Esophagus (tissue), 2 donors: ENCODE results near the gene STARD13. TPM values are rescaled to one million over a fixed set of nuclear protein-coding genes. Genes with fewer than 3 reads are reported as not detected.

Experiments
- H3K27ac ChIP-seq, 2 donors: one replicate each; pipeline ENCODE4 v1.5.1; 2013; ENCODE audit warnings: low read depth in 2 of 2, mild to moderate bottlenecking in 2 of 2, inconsistent platforms in 1 of 2, low read length in 1 of 2, moderate library complexity in 1 of 2
- H3K27me3 ChIP-seq, 2 donors: one replicate each; pipeline ENCODE4 v1.6.1; 2013; ENCODE audit warnings: low read length in 2 of 2, control low read depth in 1 of 2, mild to moderate bottlenecking in 1 of 2; ENCODE audit not compliant: insufficient read depth in 2 of 2, control insufficient read depth in 1 of 2
- H3K36me3 ChIP-seq, 2 donors: one replicate each; pipeline ENCODE4 v1.6.1; 2013; ENCODE audit warnings: low read length in 1 of 2; ENCODE audit not compliant: control insufficient read depth in 2 of 2, insufficient read depth in 2 of 2
- H3K4me1 ChIP-seq, 2 donors: one replicate each; pipeline ENCODE4 v1.6.1; 2013; ENCODE audit warnings: low read length in 1 of 2; ENCODE audit not compliant: control insufficient read depth in 2 of 2, insufficient read depth in 2 of 2
- H3K4me3 ChIP-seq, 2 donors: one replicate each; pipeline ENCODE4 v1.5.1; 2013; ENCODE audit warnings: low read length in 2 of 2, mild to moderate bottlenecking in 2 of 2, low read depth in 1 of 2, moderate library complexity in 1 of 2
- H3K9me3 ChIP-seq, 2 donors: one replicate each; pipeline ENCODE4 v1.6.1; 2013; ENCODE audit warnings: mild to moderate bottlenecking in 2 of 2, low read depth in 1 of 2, low read length in 1 of 2, moderate library complexity in 1 of 2; ENCODE audit not compliant: control insufficient read depth in 2 of 2, insufficient read depth in 1 of 2
- WGBS, 2 donors: extraction: QIAGEN DNeasy Blood & Tissue Kit; methylation state at CpG; one replicate each; pipeline ENCODE4 v1.1.7; 2013; 5-methylcytosine and 5-hydroxymethylcytosine counted together
- polyA plus RNA-seq, 2 donors: library from polyadenylated mRNA; stranded (reverse); fragments of 200-250 nt; gene quantifications; one replicate each; pipeline ENCODE4 v1.2.3, GENCODE V29; 2013
- donor health status: healthy with polysubstance abuse.
- donor health status: Bipolar disorder and iron deficiency.

The STARD13 gene
- polyA plus RNA-seq, 2 donors = 1.6 to 3.0 TPM

DNA sequence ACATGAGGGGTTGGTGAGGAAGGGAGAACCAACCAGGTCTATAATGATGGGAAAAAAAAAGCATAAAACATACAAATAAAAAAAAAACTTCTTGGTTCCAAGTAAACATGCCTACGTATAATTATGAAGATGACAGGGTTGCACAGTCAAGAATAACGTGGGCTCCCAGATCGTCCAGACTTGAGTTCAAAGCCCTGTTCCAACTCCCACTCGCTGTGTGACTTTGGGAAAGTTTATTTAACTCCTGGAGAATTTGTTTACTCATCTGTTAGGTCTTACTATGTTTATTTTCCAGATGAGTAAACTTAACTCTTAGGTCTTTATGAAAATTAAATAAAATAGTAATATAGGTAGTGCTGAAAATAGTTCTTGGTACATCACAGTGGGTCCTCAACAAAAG lies 13.8 kb downstream of the STARD13 start:
- no peak overlapping the region for H3K4me3 ChIP-seq
- H3K4me1 ChIP-seq = no peaks in the 10 kb centered on the region
- H3K36me3 ChIP-seq = no peaks in the 10 kb centered on the region
- no peaks in the 10 kb centered on the region for H3K9me3 ChIP-seq
- peak overlapping the region; percentile 3 to 26 for H3K27ac ChIP-seq
- H3K27me3 ChIP-seq = no peaks in the 10 kb centered on the region
- whole genome bisulfite sequencing, 2 donors = 73% methylated on average over 4 of the region's 4 CpGs

DNA sequence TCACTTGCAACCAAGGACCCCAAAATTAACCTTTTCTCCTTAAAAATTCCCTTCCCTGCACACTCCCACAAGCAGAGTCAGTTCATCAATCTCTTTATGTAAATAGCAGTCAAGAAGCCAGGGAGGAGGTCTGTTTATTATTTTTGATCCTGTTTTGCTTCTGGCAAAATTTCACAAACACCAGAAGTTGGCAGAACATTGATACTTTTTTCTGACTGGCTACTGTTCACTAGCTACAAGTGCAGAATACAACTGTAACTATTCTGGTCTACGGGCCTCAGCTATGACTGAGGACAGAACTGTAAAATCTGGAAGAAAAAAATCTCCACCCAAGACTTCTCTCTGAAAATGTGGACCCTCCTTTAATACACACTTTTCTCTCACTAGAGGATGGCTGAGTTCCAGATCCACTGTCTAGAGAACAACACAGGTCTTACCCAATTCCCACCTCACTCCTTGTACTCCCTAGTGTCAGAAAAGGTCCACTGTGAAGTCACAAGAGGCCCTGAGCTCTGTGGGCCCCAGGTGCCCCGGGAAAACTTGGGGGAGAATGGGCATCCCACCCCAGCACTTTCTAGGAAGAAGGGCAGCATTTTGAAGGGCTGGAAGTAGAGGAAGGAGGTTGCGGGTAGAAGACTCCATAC lies 14.5 kb downstream of the STARD13 start:
- no peaks in the 10 kb centered on the region for H3K27me3 ChIP-seq
- peaks cover 0 to 2% of the 10 kb centered on the region in 2 donors for H3K4me1 ChIP-seq
- H3K27ac ChIP-seq = peak overlapping the region; percentile 3 to 26
- no peaks in the 10 kb centered on the region for H3K36me3 ChIP-seq
- WGBS, 2 donors = 61 to 67% methylated on average over 3 of the region's 3 CpGs
- no peak overlapping the region for H3K4me3 ChIP-seq
- H3K9me3 ChIP-seq = no peaks in the 10 kb centered on the region

DNA sequence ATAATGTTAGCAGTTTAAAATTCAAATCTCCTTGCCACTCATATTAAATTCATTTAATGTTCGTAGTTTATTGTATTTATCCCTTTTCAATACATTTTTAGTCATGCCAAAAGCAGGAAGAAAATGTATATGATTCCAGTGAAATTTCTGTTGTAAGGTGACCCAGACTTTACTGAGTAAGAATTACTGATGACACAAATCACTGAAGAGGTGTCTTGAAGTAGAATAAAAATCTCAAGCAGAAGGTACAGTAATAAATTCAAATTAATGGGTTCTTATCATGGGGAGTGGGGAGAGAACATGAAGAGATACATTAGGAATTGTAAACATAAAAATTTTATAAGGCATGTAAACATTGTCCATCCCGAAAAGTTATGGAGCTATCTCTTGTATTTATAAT lies 19.9 kb downstream of the STARD13 start:
- no peaks in the 10 kb centered on the region for H3K9me3 ChIP-seq
- WGBS, 2 donors = 89 to 92% methylated on average over 2 of the region's 2 CpGs
- H3K4me1 ChIP-seq = peaks cover 2 to 6% of the 10 kb centered on the region in 2 donors
- H3K4me3 ChIP-seq = no peak overlapping the region
- no peaks in the 10 kb centered on the region for H3K36me3 ChIP-seq
- H3K27ac ChIP-seq = no peak overlapping the region
- H3K27me3 ChIP-seq = no peaks in the 10 kb centered on the region

DNA sequence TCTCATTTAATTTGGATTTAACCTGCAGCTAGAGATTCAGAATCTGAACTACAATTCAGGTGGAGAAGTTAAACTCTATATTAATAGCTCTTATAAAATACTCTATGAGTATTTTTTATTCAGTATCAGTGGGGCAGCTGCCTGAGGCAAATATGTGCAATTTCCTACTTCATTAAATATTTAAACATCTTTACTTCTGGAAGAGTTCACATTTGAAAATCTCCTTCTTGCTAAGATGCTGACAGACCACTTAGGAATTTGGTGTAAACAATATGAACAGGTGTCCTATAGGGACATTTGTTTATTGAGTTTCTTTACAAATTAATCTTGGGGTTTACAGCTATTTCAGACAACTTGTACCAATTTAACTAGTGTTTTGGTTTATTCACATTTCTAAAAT lies 20.4 kb downstream of the STARD13 start:
- Histone ChIP-seq H3K36me3 (no peaks in the 10 kb centered on the region), H3K4me3 (no peak overlapping the region), H3K9me3 (no peaks in the 10 kb centered on the region), H3K4me1 (peaks cover 2 to 6% of the 10 kb centered on the region in 2 donors), H3K27ac (no peak overlapping the region), H3K27me3 (no peaks in the 10 kb centered on the region)

DNA sequence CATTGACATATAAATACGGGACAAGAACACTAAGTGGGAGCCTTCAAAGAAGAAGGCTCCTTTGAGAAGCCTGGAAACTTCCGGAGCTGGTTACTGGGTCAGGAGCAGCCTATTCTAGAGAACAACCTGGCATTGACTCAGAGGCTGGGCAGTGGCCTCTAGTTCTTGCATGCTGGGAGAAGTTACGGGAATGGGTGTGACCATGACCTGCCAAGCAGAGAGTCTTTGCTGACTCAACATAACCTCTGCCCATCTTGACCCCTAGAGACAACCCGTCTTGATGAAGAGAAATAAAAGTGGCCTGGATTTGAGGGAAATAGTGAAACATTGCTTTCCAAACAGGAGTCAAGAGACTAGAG lies 21.0 kb downstream of the STARD13 start:
- 72 to 78% methylated on average over 4 of the region's 4 CpGs for WGBS, 2 donors
- H3K4me1 ChIP-seq = peaks cover 2 to 6% of the 10 kb centered on the region in 2 donors
- H3K9me3 ChIP-seq = no peaks in the 10 kb centered on the region
- no peak overlapping the region for H3K4me3 ChIP-seq
- no peaks in the 10 kb centered on the region for H3K36me3 ChIP-seq
- H3K27ac ChIP-seq = peak overlapping the region in 1 of 2 donors; percentile 52
- H3K27me3 ChIP-seq = no peaks in the 10 kb centered on the region

DNA sequence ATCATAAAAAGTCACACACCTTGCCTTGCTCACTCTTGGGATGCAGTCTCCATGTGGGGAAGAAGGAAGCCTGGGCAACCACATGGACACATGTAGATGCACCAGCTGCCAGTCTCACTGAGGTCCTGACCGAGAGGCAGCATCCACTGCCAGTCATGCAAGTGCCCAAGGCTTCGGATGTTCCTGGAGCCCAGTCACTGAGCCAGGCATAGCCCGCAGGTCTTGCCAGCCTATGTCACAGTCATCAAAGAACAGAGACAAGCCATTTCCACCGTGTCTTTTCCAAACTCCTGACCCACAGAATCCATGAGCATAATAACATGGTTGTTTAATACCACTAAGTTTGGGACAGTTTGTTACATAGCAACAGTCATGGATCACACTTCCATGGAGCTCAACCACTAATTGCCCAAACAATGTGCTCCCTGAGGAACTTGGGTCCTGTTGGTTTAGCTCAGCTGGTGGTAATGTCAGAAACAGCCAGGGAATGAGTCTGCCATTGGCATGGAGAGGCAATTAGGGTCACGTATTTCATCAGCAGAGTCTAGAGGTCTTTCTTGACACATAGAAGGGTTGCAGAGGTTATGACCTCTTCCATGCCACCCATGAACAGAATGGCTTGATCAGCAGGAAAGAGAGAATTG lies 21.5 kb downstream of the STARD13 start:
- H3K27me3 ChIP-seq = no peaks in the 10 kb centered on the region
- H3K36me3 ChIP-seq = no peaks in the 10 kb centered on the region
- H3K4me3 ChIP-seq = no peak overlapping the region
- peaks cover 2 to 6% of the 10 kb centered on the region in 2 donors for H3K4me1 ChIP-seq
- H3K27ac ChIP-seq = peak overlapping the region in 1 of 2 donors; percentile 52
- H3K9me3 ChIP-seq = no peaks in the 10 kb centered on the region
- whole genome bisulfite sequencing, 2 donors = 85 to 95% methylated on average over 5 of the region's 5 CpGs

DNA sequence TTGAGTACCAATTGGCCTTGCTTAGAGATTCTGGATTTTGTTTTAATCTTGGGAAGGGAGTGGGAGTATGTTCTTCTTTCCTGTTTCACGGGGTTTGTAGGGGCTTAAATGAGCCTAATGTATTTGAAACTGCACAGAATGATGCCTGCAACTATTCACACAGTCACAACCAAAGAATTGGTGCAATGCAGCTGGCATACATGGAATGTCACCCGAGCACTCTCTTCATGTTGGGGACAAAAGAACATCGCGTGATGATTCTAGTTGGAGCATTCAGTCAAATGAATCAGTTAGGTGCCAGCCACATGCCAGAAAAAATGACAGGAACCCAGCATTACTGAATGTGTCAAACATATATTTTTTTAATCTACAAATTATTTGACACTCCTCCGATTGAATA lies 22.1 kb downstream of the STARD13 start:
- 85 to 86% methylated on average over 5 of the region's 5 CpGs for WGBS, 2 donors
- H3K27ac ChIP-seq = no peak overlapping the region
- peaks cover 2 to 6% of the 10 kb centered on the region in 2 donors for H3K4me1 ChIP-seq

DNA sequence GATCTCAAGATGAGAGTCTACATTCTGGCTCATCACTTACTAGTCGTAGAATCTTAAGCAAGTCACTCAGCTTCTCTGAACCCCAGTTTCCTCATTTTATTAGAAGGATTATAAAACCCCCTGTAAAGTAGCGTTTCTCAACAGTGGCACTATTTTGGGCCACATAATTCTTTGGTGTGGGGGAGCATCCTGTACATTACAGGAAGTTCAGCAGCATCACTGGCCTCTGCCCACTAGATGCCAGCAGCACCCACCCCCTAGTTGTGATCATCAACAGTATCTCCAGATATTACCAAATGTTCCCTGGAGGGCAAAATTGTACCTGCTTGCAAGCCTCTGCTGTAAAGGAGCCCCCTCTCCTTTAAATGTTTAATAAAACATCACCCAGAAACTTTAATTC lies 22.6 kb downstream of the STARD13 start:
- H3K27me3 ChIP-seq = no peaks in the 10 kb centered on the region
- WGBS, 2 donors = 80 to 83% methylated on average over 2 of the region's 2 CpGs
- H3K4me3 ChIP-seq = no peak overlapping the region
- no peaks in the 10 kb centered on the region for H3K36me3 ChIP-seq
- H3K4me1 ChIP-seq = peaks cover 2 to 6% of the 10 kb centered on the region in 2 donors
- H3K27ac ChIP-seq = peak overlapping the region; percentile 50 to 51
- H3K9me3 ChIP-seq = no peaks in the 10 kb centered on the region

More for the DNA sequence above, 22.1 kb downstream of the STARD13 start:
- Histone ChIP-seq H3K4me3 (no peak overlapping the region), H3K36me3 (no peaks in the 10 kb centered on the region), H3K9me3 (no peaks in the 10 kb centered on the region), H3K27me3 (no peaks in the 10 kb centered on the region)

DNA sequence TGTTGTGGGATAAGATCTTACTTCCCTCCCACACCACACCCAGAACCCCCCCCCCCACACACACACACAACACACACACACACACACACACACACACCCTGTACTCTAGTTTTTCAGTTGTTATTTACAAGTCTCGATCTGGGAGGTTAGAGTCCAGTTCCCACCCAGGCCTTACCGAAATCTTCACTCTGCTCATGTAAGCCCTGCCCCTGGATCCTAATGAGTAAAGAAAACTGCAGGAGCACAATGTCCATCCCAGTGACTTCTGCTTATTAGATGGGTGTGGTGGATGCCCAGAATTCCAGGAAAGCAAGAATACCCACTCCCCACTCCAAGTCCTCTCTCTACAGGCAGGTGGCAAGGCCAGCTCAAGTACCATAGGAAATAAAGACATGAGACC lies 23.0 kb downstream of the STARD13 start:
- 81 to 84% methylated on average over 2 of the region's 2 CpGs for WGBS, 2 donors
- H3K27ac ChIP-seq = peak overlapping the region in 1 of 2 donors; percentile 51
- no peaks in the 10 kb centered on the region for H3K27me3 ChIP-seq
- H3K36me3 ChIP-seq = no peaks in the 10 kb centered on the region
- H3K4me3 ChIP-seq = no peak overlapping the region
- H3K9me3 ChIP-seq = no peaks in the 10 kb centered on the region
- H3K4me1 ChIP-seq = peaks cover 2 to 6% of the 10 kb centered on the region in 2 donors

DNA sequence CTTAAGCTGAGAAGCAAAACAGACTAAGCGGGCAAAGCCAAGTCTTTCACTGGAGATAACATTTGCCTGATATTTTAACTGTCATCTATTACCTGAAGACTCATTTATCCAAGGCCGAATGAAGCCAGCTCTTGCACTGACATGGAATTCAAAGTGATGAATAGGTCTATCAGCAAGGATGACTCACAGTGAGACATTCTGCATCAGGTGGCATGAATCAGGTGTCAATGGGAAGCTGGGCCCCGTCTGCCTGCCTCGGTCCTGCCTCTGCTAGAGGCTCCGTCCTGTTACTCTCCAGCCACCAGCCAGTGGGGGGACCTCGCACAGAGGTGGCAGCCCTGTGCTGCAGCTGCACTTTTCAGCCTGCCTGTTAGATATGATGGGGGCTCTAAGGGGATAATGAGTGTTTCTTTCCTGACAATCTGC lies 23.5 kb downstream of the STARD13 start:
- Histone ChIP-seq H3K36me3 (no peaks in the 10 kb centered on the region), H3K27ac (peak overlapping the region; percentile 1 to 50), H3K4me3 (no peak overlapping the region), H3K4me1 (peaks cover 2 to 6% of the 10 kb centered on the region in 2 donors), H3K9me3 (no peaks in the 10 kb centered on the region), H3K27me3 (no peaks in the 10 kb centered on the region)
- WGBS, 2 donors = 41 to 44% methylated on average over 6 of the region's 6 CpGs
